Activated CD4-positive, CD25-positive, alpha-beta regulatory T cell treated with anti-CD3 and anti-CD28 coated beads, Interleukin-2, amount 50 U/mL, for 24 hours (primary cell): ENCODE data around the gene GTPBP6.
"Not testable (repeated sequence)": the region's sequence is repeated elsewhere in the genome, so short reads cannot be mapped to it uniquely, and the experiment has no call there.

Source experiments
- ATAC-seq, 2 donors: fragments of 150-1000 bp; cut with Tn5 transposase; one replicate each; pipeline ENCODE4 v1.10.0; 2021; ENCODE audit warnings: mild to moderate bottlenecking in 1 of 2, moderate library complexity in 1 of 2

Gene GTPBP6

GRCh38 chrX:314781-315595 is 3.6 kb downstream of the GTPBP6 start:
- ATAC-seq: no peak

GRCh38 chrX:314049-314448 is 4.5 kb downstream of the GTPBP6 start:
- ATAC-seq: no peak

- no peak for ATAC-seq
Observed at GRCh38 chrX:313546-313945, 5.0 kb downstream of the GTPBP6 start.

- no peak for ATAC-seq
Observed at GRCh38 chrX:312621-313331, 5.8 kb downstream of the GTPBP6 start.

- no peak for ATAC-seq
Observed at GRCh38 chrX:311156-312129, 7.2 kb downstream of the GTPBP6 start.

- no peak for ATAC-seq
Observed at GRCh38 chrX:310621-311155, 7.9 kb downstream of the GTPBP6 start.

GRCh38 chrX:308821-309520 is 9.6 kb downstream of the GTPBP6 start:
- no peak for ATAC-seq

GRCh38 chrX:307261-308111 is 11.1 kb downstream of the GTPBP6 start:
- no peak for ATAC-seq

- ATAC-seq: not testable (repeated sequence)
Observed at GRCh38 chrX:306614-307251, 11.9 kb downstream of the GTPBP6 start.

- ATAC-seq: not testable (repeated sequence)
Observed at GRCh38 chrX:305781-306613, 12.6 kb downstream of the GTPBP6 start.

- no peak for ATAC-seq
Observed at GRCh38 chrX:302975-303374, 15.6 kb downstream of the GTPBP6 start.

GRCh38 chrX:300334-300733 is 18.3 kb downstream of the GTPBP6 start:
- no peak for ATAC-seq

- no peak for ATAC-seq
Observed at GRCh38 chrX:298993-299392, 19.6 kb downstream of the GTPBP6 start.

- ATAC-seq: no peak
Observed at GRCh38 chrX:295136-295535, 23.5 kb downstream of the GTPBP6 start.

- no peak for ATAC-seq
Observed at GRCh38 chrX:292900-293897, 25.4 kb downstream of the GTPBP6 start.

GRCh38 chrX:291411-291901 is 27.1 kb downstream of the GTPBP6 start:
- no peak for ATAC-seq

- ATAC-seq: no peak
Observed at GRCh38 chrX:290476-291166, 28.0 kb downstream of the GTPBP6 start.
